ENCODE measurements around the gene GAREM1.

Gene GAREM1

DNA sequence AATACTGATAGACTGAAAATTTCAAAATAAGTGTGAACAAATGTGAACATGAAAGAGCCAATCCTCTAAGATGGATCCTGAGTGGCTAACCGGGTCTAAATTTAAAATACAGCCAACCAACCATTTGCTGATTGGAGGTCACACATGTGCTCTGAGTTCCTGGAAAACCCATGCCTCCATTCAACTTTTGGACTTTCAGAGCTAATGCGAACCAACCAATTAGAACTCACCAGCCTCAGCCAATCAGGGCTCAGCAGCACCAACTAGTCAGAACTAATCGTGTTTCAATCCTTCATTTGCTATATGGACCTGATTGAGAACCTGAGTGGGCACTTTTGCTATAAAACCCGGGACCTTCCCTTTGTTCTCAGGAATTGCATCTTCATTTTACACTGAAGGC lies 169.3 kb downstream of the GAREM1 start:
- Histone ChIP-seq H3K27ac (ENCODE audit: low read length) (no peak overlapping the region), H3K36me3 (ENCODE audit: insufficient read depth, low read length) (no peaks in the 10 kb centered on the region), H3K4me2 (ENCODE audit: insufficient read depth, low read length) (no peak overlapping the region), H3K27me3 (ENCODE audit: insufficient read depth, low read length, poor library complexity) (no peaks in the 10 kb centered on the region), H3K9ac (ENCODE audit: low read depth, low read length) (no peak overlapping the region), H3K4me3 (ENCODE audit: low read depth in 1 of 2, low read length in 2 of 2) (no peak overlapping the region), H3K4me1 (ENCODE audit: insufficient read depth, low read length) (no peaks in the 10 kb centered on the region), H4K20me1 (ENCODE audit: insufficient read depth, low read length) (no peaks in the 10 kb centered on the region), H2AFZ (ENCODE audit: low read depth, low read length) (no peak overlapping the region), H3K9me3 (ENCODE audit: insufficient read depth, low read length, severe bottlenecking) (no peaks in the 10 kb centered on the region), H3K79me2 (ENCODE audit: insufficient read depth, low read length) (no peaks in the 10 kb centered on the region)
- no peak for DNase-seq
- TF ChIP-seq EZH2 (IDR thresholded peaks at IDR 0.05; ENCODE audit: borderline replicate concordance, low read depth, low read length, severe bottlenecking): no peak
- TF ChIP-seq, protein P1, sequence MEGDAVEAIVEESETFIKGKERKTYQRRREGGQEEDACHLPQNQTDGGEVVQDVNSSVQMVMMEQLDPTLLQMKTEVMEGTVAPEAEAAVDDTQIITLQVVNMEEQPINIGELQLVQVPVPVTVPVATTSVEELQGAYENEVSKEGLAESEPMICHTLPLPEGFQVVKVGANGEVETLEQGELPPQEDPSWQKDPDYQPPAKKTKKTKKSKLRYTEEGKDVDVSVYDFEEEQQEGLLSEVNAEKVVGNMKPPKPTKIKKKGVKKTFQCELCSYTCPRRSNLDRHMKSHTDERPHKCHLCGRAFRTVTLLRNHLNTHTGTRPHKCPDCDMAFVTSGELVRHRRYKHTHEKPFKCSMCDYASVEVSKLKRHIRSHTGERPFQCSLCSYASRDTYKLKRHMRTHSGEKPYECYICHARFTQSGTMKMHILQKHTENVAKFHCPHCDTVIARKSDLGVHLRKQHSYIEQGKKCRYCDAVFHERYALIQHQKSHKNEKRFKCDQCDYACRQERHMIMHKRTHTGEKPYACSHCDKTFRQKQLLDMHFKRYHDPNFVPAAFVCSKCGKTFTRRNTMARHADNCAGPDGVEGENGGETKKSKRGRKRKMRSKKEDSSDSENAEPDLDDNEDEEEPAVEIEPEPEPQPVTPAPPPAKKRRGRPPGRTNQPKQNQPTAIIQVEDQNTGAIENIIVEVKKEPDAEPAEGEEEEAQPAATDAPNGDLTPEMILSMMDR (IDR thresholded peaks at IDR 0.05; ENCODE audit: borderline replicate concordance, extremely low read depth, low read length, poor library complexity, severe bottlenecking): no peak
- ATAC-seq (ENCODE audit: insufficient read depth, low read depth): no peak

DNA sequence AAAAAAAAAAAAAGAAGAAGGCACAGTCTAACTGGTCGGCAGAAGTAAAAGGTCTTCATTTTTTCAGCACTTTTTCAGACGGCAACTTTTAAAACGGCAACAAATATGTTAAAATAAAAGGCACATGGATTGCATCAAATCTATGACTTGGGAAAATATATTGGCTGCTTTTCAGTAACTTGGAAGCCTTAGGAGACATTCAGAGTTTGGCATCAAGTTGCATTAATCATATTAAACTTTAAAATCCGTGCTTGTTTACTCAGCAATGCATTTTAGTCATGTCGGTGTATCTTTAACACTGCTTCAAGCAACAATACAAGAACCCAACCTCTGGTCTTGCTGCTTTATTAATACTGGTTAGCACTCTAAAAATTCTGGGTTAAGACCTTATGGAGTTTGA lies 169.8 kb downstream of the GAREM1 start:
- TF ChIP-seq EZH2 (IDR thresholded peaks at IDR 0.05; ENCODE audit: borderline replicate concordance, low read depth, low read length, severe bottlenecking): no peak
- TF ChIP-seq, protein P1 (IDR thresholded peaks at IDR 0.05; ENCODE audit: borderline replicate concordance, extremely low read depth, low read length, poor library complexity, severe bottlenecking): no peak
- no peaks in the 10 kb centered on the region for H3K36me3 ChIP-seq (ENCODE audit: insufficient read depth, low read length)
- H3K79me2 ChIP-seq (ENCODE audit: insufficient read depth, low read length): no peaks in the 10 kb centered on the region
- DNase-seq (no peak), ATAC-seq (ENCODE audit: insufficient read depth, low read depth) (no peak)
- no peaks in the 10 kb centered on the region for H4K20me1 ChIP-seq (ENCODE audit: insufficient read depth, low read length)
- H3K27me3 ChIP-seq (ENCODE audit: insufficient read depth, low read length, poor library complexity): no peaks in the 10 kb centered on the region
- no peak overlapping the region for H3K4me2 ChIP-seq (ENCODE audit: insufficient read depth, low read length)
- no peak overlapping the region for H3K4me3 ChIP-seq (ENCODE audit: low read depth in 1 of 2, low read length in 2 of 2)
- no peaks in the 10 kb centered on the region for H3K9me3 ChIP-seq (ENCODE audit: insufficient read depth, low read length, severe bottlenecking)
- H3K27ac ChIP-seq (ENCODE audit: low read length): no peak overlapping the region
- no peaks in the 10 kb centered on the region for H3K4me1 ChIP-seq (ENCODE audit: insufficient read depth, low read length)
- no peak overlapping the region for H2AFZ ChIP-seq (ENCODE audit: low read depth, low read length)
- H3K9ac ChIP-seq (ENCODE audit: low read depth, low read length): no peak overlapping the region

DNA sequence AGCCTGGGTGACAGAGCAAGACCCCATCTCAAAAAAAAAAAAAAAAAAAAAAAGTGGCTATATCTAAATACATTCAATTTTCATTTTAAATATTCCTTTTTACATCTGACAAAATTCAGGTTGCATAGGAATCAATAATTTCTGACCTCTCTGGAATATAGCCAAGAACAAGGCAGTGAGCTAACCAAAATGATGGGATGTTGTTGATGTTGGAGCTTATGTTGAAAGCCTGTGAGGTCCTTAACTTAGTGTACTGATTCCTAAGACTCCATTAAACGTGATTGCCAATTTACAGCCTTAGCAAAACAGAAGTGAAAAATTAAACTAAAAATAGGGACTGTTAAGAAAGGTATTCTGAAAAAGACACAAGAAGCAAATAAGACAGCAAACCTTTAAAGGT lies 171.2 kb downstream of the GAREM1 start:
- H3K9me3 ChIP-seq (ENCODE audit: insufficient read depth, low read length, severe bottlenecking): no peaks in the 10 kb centered on the region
- no peak overlapping the region for H3K27ac ChIP-seq (ENCODE audit: low read length)
- no peak overlapping the region for H3K4me3 ChIP-seq (ENCODE audit: low read depth in 1 of 2, low read length in 2 of 2)
- H4K20me1 ChIP-seq (ENCODE audit: insufficient read depth, low read length): no peaks in the 10 kb centered on the region
- no peaks in the 10 kb centered on the region for H3K36me3 ChIP-seq (ENCODE audit: insufficient read depth, low read length)
- no peaks in the 10 kb centered on the region for H3K4me1 ChIP-seq (ENCODE audit: insufficient read depth, low read length)
- H3K79me2 ChIP-seq (ENCODE audit: insufficient read depth, low read length): no peaks in the 10 kb centered on the region
- no peak overlapping the region for H3K4me2 ChIP-seq (ENCODE audit: insufficient read depth, low read length)
- DNase-seq: no peak
- no peak for ATAC-seq (ENCODE audit: insufficient read depth, low read depth)
- H3K9ac ChIP-seq (ENCODE audit: low read depth, low read length): no peak overlapping the region
- no peak for TF ChIP-seq EZH2 (IDR thresholded peaks at IDR 0.05; ENCODE audit: borderline replicate concordance, low read depth, low read length, severe bottlenecking)
- TF ChIP-seq, protein P1 (IDR thresholded peaks at IDR 0.05; ENCODE audit: borderline replicate concordance, extremely low read depth, low read length, poor library complexity, severe bottlenecking): no peak
- no peak overlapping the region for H2AFZ ChIP-seq (ENCODE audit: low read depth, low read length)
- no peaks in the 10 kb centered on the region for H3K27me3 ChIP-seq (ENCODE audit: insufficient read depth, low read length, poor library complexity)

DNA sequence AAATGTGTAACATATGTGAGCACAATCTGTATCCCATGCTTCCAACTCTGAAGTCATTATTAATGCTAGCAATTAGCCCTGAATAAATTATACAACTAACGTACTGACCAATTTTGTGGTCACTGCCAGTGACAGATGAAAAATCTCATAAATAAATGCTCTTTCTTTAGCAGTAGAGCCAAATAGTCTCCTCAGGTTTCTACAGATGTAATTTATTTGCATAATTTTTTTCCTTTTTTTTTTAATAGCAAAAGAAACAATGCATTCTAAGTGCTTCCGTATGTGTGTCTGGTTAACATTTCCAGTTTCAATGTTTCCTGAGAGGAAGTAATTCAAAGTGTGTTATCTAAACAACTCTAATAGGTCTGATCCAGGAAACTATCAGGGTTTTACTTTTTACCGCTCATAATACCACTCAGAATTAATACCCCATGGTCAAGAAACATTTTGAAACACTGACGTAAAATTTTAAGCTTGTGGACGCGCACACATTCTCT lies 172.5 kb downstream of the GAREM1 start:
- no peak overlapping the region for H3K9ac ChIP-seq (ENCODE audit: low read depth, low read length)
- H3K4me3 ChIP-seq (ENCODE audit: low read depth in 1 of 2, low read length in 2 of 2): no peak overlapping the region
- TF ChIP-seq EZH2 (IDR thresholded peaks at IDR 0.05; ENCODE audit: borderline replicate concordance, low read depth, low read length, severe bottlenecking): no peak
- TF ChIP-seq, protein P1 (IDR thresholded peaks at IDR 0.05; ENCODE audit: borderline replicate concordance, extremely low read depth, low read length, poor library complexity, severe bottlenecking): no peak
- no peaks in the 10 kb centered on the region for H3K27me3 ChIP-seq (ENCODE audit: insufficient read depth, low read length, poor library complexity)
- no peak overlapping the region for H2AFZ ChIP-seq (ENCODE audit: low read depth, low read length)
- H3K27ac ChIP-seq (ENCODE audit: low read length): no peak overlapping the region
- DNase-seq (no peak), ATAC-seq (ENCODE audit: insufficient read depth, low read depth) (no peak)
- H3K4me1 ChIP-seq (ENCODE audit: insufficient read depth, low read length): no peaks in the 10 kb centered on the region
- H3K79me2 ChIP-seq (ENCODE audit: insufficient read depth, low read length): no peaks in the 10 kb centered on the region
- H4K20me1 ChIP-seq (ENCODE audit: insufficient read depth, low read length): no peaks in the 10 kb centered on the region
- no peaks in the 10 kb centered on the region for H3K36me3 ChIP-seq (ENCODE audit: insufficient read depth, low read length)
- no peak overlapping the region for H3K4me2 ChIP-seq (ENCODE audit: insufficient read depth, low read length)
- H3K9me3 ChIP-seq (ENCODE audit: insufficient read depth, low read length, severe bottlenecking): no peaks in the 10 kb centered on the region

Data from DND-41 (cell line).